ENCODE data around the gene PRKCA. TPM values are rescaled to one million over a fixed set of nuclear protein-coding genes. Genes with fewer than 3 reads are reported as not detected.

Gene PRKCA
- total and polyA plus RNA-seq, 9 of the 15 experiments (the other 6 are each of a cell fraction or from before 2014, with no cell fraction given) = 3.2 to 33.0 (median 17.8) TPM

- peak; percentile 20 for TF ChIP-seq PRDM10 (IDR thresholded peaks at IDR 0.05; ENCODE audit: partially characterized antibody)
- 0 out of 2 replicates have a peak, but pooled peaks have one; percentile 21 for TF ChIP-seq CBFA2T3 (IDR thresholded peaks at IDR 0.05)
- TF ChIP-seq FOXA3 (CRISPR knock-in tag; conservative IDR thresholded peaks at IDR 0.05 in 1 of 2, IDR thresholded peaks at IDR 0.05 in 1 of 2) = 0 out of 4 replicates have a peak, but pooled peaks of 1 of the 2 experiments have one; percentile 12
- peak; percentile 84 for TF ChIP-seq FOSL1 (tag; conservative IDR thresholded peaks at IDR 0.05)
- TF ChIP-seq NR4A1 (CRISPR knock-in tag; IDR thresholded peaks at IDR 0.05) = no peak
- TF ChIP-seq NR4A1 (tag; IDR thresholded peaks at IDR 0.05) = no peak
- no peak for TF ChIP-seq GTF2A2 (tag; IDR thresholded peaks at IDR 0.05)
- TF ChIP-seq MBD1 (CRISPR knock-in tag; IDR thresholded peaks at IDR 0.05) = no peak
- no peak for TF ChIP-seq ZFP36 (IDR thresholded peaks at IDR 0.05; ENCODE audit: low read depth, low read length, partially characterized antibody)
- TF ChIP-seq JUN (IDR thresholded peaks at IDR 0.05; ENCODE audit: borderline replicate concordance, low read depth, low read length) = peak; percentile 45; the same call in 1 of the 2 replicates
- TF ChIP-seq JUN (CRISPR knock-in tag; IDR thresholded peaks at IDR 0.05; ENCODE audit: borderline replicate concordance) = no peak
- no peak for TF ChIP-seq PRPF4 (IDR thresholded peaks at IDR 0.05; ENCODE audit: insufficient read depth, low read depth, low read length, poor library complexity, severe bottlenecking)
- no peak for TF ChIP-seq PHF8 (IDR thresholded peaks at IDR 0.05; ENCODE audit: borderline replicate concordance, low read length)
- 0 out of 2 replicates have a peak, but pooled peaks have one; percentile 21 for TF ChIP-seq KAT7 (CRISPR knock-in tag; IDR thresholded peaks at IDR 0.05; ENCODE audit: borderline replicate concordance)
- no peak for TF ChIP-seq ZNF24 (IDR thresholded peaks at IDR 0.05)
- 0 out of 2 replicates have a peak, but pooled peaks have one; percentile 16 for TF ChIP-seq ZNF589 (CRISPR knock-in tag; IDR thresholded peaks at IDR 0.05; ENCODE audit: low read depth)
- TF ChIP-seq ELF2 (CRISPR knock-in tag; IDR thresholded peaks at IDR 0.05) = no peak
- TF ChIP-seq KDM4B (IDR thresholded peaks at IDR 0.05; ENCODE audit: borderline replicate concordance in 2 of 2, low read depth in 1 of 2) = no peak
Measured at GRCh38 chr17:66508896-66509844, 206.8 kb downstream of the PRKCA start (continued).

Measured in K562 (cell line).